ENCODE measurements around the gene ARHGAP28. TPM values are rescaled to one million over a fixed set of nuclear protein-coding genes. Genes with fewer than 3 reads are reported as not detected.
A peak's percentile ranks its signal among the peaks of the same experiment; 100 is the strongest.

ARHGAP28 gene
- total and polyA plus RNA-seq, 2 of the 13 experiments (the other 11 are each of a cell fraction or from before 2014, with no cell fraction given), result not detected

DNA sequence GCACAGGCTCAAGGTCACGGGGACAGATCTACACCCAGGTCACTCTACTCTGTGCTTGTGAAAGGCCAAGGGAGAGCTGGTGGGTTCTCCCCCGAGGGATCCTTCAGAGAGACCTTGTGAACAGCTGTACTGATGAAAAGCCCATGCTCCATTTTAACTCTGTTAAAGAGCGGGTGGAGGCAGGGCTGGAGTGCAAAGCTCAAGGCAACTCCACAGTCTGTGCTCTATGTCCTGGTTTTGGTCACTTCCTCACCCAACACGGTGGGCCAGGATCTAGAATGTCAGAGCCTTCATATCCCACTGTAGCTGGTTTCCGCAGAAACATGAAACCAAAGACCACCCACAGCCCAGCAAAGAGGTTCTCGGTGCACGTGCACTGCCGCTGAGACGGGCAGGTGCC lies 210.9 kb downstream of the ARHGAP28 start (continued):
- peak; percentile 33; the same call in 1 of the 2 replicates for TF ChIP-seq ZNF644 (CRISPR knock-in tag; IDR thresholded peaks at IDR 0.05; ENCODE audit: low read depth)

DNA sequence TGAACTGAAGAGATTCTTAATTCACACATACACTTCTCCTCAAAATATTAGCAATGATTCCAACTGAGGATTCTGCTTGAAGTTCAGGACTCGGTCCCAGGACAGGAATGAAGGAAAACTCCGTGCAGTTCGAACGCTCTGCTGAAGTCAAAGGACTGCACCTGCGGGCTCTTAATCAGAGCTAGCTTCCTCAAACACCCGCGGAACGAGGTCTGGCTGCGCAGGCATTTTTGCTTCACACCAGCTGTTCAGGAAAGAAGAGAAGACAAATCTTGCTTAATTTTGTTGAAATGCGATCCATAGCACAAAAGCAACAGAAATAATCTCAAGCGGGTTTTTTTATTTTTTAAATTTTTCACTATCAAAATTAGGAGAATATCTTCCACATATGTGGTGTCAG lies 212.5 kb downstream of the ARHGAP28 start:
- Histone ChIP-seq H2AFZ (ENCODE audit: low read length) (no peak overlapping the region), H3K36me3 (replicated peaks in 1 of 2; ENCODE audit: control insufficient read depth in 1 of 2, insufficient read depth in 2 of 2, low read length in 2 of 2) (no peaks in the 10 kb centered on the region), H3K9me3 (ENCODE audit: low read length) (no peaks in the 10 kb centered on the region), H3K79me2 (ENCODE audit: insufficient read depth, low read length) (no peaks in the 10 kb centered on the region), H4K20me1 (ENCODE audit: insufficient read depth, low read length) (no peaks in the 10 kb centered on the region), H3K4me1 (ENCODE audit: insufficient read depth, low read length) (peaks cover 27% of the 10 kb centered on the region), H3K27me3 (ENCODE audit: control insufficient read depth in 1 of 2, insufficient read depth in 2 of 2, low read length in 2 of 2) (no peaks in the 10 kb centered on the region), H3K4me3 (replicated peaks in 1 of 3; ENCODE audit: insufficient read depth in 1 of 3, low read depth in 2 of 3, low read length in 3 of 3) (no peak overlapping the region), H3K4me2 (ENCODE audit: low read depth, low read length) (no peak overlapping the region), H3K27ac (ENCODE audit: extremely low read length, insufficient read depth, low read length) (no peak overlapping the region), H3K9ac (ENCODE audit: insufficient read depth, low read depth, low read length) (no peak overlapping the region)
- 92% methylated on average over 11 of the region's 11 CpGs for WGBS (ENCODE audit: low lambda C conversion rate)
- in situ Hi-C loops (cut with HindIII; ENCODE audit: extremely low pct_ligation_motif_present, low pct_unique_long_range_greater_than_20kb) (no loop called here), intact Hi-C loops (cut with micrococcal nuclease; ENCODE audit: unreplicated experiment) (no loop called here)
- DNase-seq (ENCODE audit: low spot score) (no peak), FAIRE-seq (no peak), ATAC-seq (no peak)
- ChIA-PET CTCF (ENCODE audit: low intra/inter-chr PET ratio, low total read pairs) (no interaction called here), POLR2A (no interaction called here)
- no TSS peak for BruUV-seq (replicated peaks)
- TF ChIP-seq, protein P1, sequence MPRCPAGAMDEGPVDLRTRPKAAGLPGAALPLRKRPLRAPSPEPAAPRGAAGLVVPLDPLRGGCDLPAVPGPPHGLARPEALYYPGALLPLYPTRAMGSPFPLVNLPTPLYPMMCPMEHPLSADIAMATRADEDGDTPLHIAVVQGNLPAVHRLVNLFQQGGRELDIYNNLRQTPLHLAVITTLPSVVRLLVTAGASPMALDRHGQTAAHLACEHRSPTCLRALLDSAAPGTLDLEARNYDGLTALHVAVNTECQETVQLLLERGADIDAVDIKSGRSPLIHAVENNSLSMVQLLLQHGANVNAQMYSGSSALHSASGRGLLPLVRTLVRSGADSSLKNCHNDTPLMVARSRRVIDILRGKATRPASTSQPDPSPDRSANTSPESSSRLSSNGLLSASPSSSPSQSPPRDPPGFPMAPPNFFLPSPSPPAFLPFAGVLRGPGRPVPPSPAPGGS (CRISPR knock-in tag; IDR thresholded peaks at IDR 0.05), result no peak
- TF ChIP-seq PRPF4 (IDR thresholded peaks at IDR 0.05; ENCODE audit: low read depth, low read length, poor library complexity, severe bottlenecking) (no peak), TEAD2 (CRISPR knock-in tag; IDR thresholded peaks at IDR 0.05) (no peak), ZNF460 (CRISPR knock-in tag; IDR thresholded peaks at IDR 0.05; ENCODE audit: borderline replicate concordance) (no peak), ZNF138 (CRISPR knock-in tag; IDR thresholded peaks at IDR 0.05; ENCODE audit: low read depth) (no peak), SRSF1 (optimal IDR thresholded peaks at IDR 0.05; ENCODE audit: low read depth, low read length) (no peak), RORA (CRISPR knock-in tag; IDR thresholded peaks at IDR 0.05) (no peak)

Data from HepG2 (cell line).